GM13976 (cell line): ENCODE measurements around the gene PRKCA.

ENCODE experiments used
- DNase-seq: peaks from one replicate; pipeline ENCODE4 v3.0.0; 2012; ENCODE audit warnings: low spot score
- in situ Hi-C: fragments of 300-500 bp; cut with MboI; formaldehyde crosslinking; loops from one replicate; pipeline ENCODE4 v1.12.0; 2022; ENCODE audit warnings: low sequenced_read_pairs, mixed read lengths, inconsistent platforms; ENCODE audit not compliant: unreplicated experiment
- TF ChIP-seq, protein P1 (sequence below): IDR thresholded peaks from 2 replicates; pipeline ENCODE4 v1.5.1; 2012; ENCODE audit warnings: borderline replicate concordance, mild to moderate bottlenecking; ENCODE audit not compliant: insufficient read depth; ENCODE audit errors: extremely low read depth, missing control alignments, control extremely low read depth

Gene PRKCA

DNA sequence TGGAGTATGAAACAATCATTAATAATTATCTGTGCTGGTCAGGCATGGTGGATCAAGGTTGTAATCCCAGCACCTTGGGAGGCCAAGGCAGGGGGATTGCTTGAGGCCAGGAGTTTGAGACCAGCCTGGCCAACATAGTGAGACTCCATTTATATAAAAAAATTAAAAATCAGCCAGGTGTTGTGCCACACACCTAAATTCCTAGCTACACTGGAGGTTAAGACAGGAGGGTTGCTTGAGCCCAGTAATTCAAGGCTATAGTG lies 28.9 kb upstream of the PRKCA start:
- TF ChIP-seq, protein P1, sequence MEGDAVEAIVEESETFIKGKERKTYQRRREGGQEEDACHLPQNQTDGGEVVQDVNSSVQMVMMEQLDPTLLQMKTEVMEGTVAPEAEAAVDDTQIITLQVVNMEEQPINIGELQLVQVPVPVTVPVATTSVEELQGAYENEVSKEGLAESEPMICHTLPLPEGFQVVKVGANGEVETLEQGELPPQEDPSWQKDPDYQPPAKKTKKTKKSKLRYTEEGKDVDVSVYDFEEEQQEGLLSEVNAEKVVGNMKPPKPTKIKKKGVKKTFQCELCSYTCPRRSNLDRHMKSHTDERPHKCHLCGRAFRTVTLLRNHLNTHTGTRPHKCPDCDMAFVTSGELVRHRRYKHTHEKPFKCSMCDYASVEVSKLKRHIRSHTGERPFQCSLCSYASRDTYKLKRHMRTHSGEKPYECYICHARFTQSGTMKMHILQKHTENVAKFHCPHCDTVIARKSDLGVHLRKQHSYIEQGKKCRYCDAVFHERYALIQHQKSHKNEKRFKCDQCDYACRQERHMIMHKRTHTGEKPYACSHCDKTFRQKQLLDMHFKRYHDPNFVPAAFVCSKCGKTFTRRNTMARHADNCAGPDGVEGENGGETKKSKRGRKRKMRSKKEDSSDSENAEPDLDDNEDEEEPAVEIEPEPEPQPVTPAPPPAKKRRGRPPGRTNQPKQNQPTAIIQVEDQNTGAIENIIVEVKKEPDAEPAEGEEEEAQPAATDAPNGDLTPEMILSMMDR: no peak
- in situ Hi-C loops: no loop called here
- DNase-seq: no peak

- no peak for DNase-seq
- in situ Hi-C loops: no loop called here
- TF ChIP-seq, protein P1: no peak
Observed at GRCh38 chr17:66275651-66276050, 26.8 kb upstream of the PRKCA start.

DNA sequence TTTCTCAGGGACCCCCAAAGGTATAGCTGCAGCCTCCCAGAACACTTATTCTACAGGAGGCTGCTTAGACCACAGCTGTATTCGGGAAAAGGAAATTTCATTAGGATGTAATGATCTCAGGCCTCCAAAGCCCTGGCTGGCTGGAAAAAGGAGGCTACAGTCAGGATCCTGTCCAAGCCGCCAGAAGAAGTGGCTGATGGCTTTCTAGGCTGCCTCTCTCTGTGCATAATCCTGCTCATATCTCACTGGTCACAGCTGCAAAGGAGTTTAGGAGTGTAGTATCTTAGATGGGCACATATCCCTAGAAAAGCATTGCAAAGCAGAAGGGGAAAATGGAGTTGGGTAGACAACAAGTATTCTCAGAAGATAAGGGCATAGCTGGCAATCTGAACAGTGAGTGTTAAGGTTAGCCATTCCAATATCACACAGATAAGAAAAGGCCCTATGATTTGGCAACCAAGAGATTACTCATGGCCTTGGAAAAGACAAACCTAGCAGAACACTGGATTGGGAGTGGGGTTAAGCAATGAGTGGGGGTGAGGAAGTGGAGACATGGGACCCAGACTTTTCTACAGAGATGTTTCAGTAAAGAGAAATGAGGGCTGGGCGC lies 26.0 kb upstream of the PRKCA start:
- in situ Hi-C loops: no loop called here
- DNase-seq: no peak
- TF ChIP-seq, protein P1: no peak

DNA sequence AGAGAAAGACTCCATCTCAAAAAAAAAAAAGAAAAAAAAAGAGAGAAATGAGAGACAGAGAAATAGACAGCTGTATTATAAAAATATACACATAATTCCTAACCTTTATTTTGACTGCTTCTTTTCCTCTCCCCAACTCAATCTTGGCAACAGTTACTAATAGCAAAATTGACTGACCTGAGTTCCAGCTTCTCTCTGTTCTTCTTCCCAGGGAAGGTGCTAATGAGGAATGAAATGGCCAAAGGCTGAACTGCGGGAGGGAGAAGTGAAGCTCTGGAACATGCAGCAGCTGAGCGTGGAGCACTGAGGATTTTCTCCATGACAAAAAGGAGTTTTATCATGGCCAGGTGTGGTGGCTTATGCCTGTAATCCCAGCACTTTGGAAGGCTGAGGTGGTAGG lies 25.2 kb upstream of the PRKCA start:
- TF ChIP-seq, protein P1: no peak
- no peak for DNase-seq
- in situ Hi-C loops: no loop called here

- in situ Hi-C loops: no loop called here
- no peak for DNase-seq
Observed at GRCh38 chr17:66281661-66282369, 20.6 kb upstream of the PRKCA start.

DNA sequence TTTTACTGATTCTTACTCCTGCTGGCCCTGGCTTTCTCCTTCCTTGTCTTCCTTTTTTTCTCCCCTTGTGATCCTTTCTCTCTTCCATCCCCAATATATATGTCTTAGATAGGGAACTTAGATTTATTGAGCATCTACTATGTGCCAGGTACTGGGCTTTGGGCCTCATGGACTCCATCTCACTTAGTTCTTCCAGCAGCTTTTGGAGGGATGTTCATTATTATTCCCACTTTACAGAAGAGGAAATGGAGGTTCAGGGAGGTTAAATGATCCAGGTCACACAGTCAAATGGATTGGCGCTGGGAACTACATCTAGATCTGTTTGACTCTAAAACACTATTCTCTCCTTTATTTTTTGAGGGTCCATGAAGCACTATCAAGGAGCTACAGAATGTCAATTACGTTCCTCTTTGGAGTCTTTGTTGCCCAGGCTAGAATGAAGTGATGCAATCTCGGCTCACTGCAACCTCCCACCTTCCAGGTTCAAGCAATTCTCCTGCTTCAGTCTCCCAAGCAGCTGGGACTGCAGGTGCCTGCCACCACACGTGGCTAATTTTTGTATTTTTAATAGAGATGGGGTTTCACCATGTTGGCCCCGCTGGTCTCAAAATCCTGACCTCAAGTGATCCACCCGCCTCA lies 19.0 kb upstream of the PRKCA start:
- no peak for DNase-seq
- TF ChIP-seq, protein P1: no peak
- in situ Hi-C loops: no loop called here

More at GRCh38 chr17:66281661-66282369, 20.6 kb upstream of the PRKCA start:
- TF ChIP-seq, protein P1: no peak
